Spleen (tissue), 11 donors: ENCODE measurements around the gene PPP2R5D. TPM values are rescaled to one million over a fixed set of nuclear protein-coding genes. Genes with fewer than 3 reads are reported as not detected.

ENCODE experiments used
- DNase-seq: peaks from one replicate; pipeline ENCODE4 v3.0.0-alpha.2; 2020
- H3K27ac ChIP-seq, 8 donors: fragments of 200-600 bp; sonication (generic) in 7 of 8; 1 replicate in 4 of 8; 2 replicates in 4 of 8; pipeline versions ENCODE4 v1.5.0 to v1.8.0; 2016 to 2021; ENCODE audit warnings: inconsistent platforms in 4 of 8, mild to moderate bottlenecking in 4 of 8, moderate library complexity in 1 of 8
- H3K27me3 ChIP-seq, 7 donors: fragments of 200-600 bp; sonication (generic) in 6 of 7; replicated peaks in 1 of 7; 1 replicate in 4 of 7; 2 replicates in 3 of 7; pipeline versions ENCODE4 v1.5.0 to v1.8.0; 2016 to 2021; ENCODE audit warnings: inconsistent platforms in 3 of 7, mild to moderate bottlenecking in 1 of 7
- H3K36me3 ChIP-seq, 6 donors: fragments of 200-600 bp; sonication (generic) in 5 of 6; 1 replicate in 4 of 6; 2 replicates in 2 of 6; pipeline versions ENCODE4 v1.5.0 to v1.8.0; 2016 to 2021; ENCODE audit warnings: inconsistent platforms in 2 of 6
- H3K4me1 ChIP-seq, 6 donors: fragments of 200-600 bp; sonication (generic) in 5 of 6; 1 replicate in 3 of 6; 2 replicates in 3 of 6; pipeline versions ENCODE4 v1.5.0 to v1.8.0; 2016 to 2021; ENCODE audit warnings: inconsistent platforms in 3 of 6
- H3K4me3 ChIP-seq, 8 donors: fragments of 200-600 bp; sonication (generic) in 7 of 8; 1 replicate in 4 of 8; 2 replicates in 4 of 8; pipeline versions ENCODE4 v1.5.0 to v1.8.0; 2016 to 2021; ENCODE audit warnings: inconsistent platforms in 4 of 8, mild to moderate bottlenecking in 4 of 8, moderate library complexity in 2 of 8
- H3K9me3 ChIP-seq, 8 donors: fragments of 200-600 bp; sonication (generic) in 7 of 8; 1 replicate in 4 of 8; 2 replicates in 4 of 8; pipeline versions ENCODE4 v1.5.0 to v1.8.0; 2016 to 2021; ENCODE audit warnings: inconsistent platforms in 4 of 8
- CTCF ChIP-seq, 11 experiments: fragments of 200-600 bp in 7 of 11; fragments of 450-650 bp in 4 of 11; sonication (generic) in 4 of 11; IDR thresholded peaks in 8 of 11; conservative IDR thresholded peaks in 3 of 11; 1 replicate in 7 of 11; 2 replicates in 4 of 11; pipeline versions ENCODE4 v1.4.0 to v1.8.0; 2016 to 2021; ENCODE audit warnings: antibody characterized with exemption in 11 of 11, inconsistent platforms in 4 of 11, mild to moderate bottlenecking in 1 of 11
- POLR2A ChIP-seq, 3 donors: fragments of 450-650 bp; IDR thresholded peaks; one replicate each; pipeline ENCODE4 v1.5.1; 2017; ENCODE audit warnings: antibody characterized with exemption in 3 of 3, mild to moderate bottlenecking in 1 of 3
- POLR2AphosphoS5 ChIP-seq, 3 donors: sonication (generic); formaldehyde crosslinking; IDR thresholded peaks; one replicate each; pipeline ENCODE4 v1.5.1; 2017; ENCODE audit warnings: antibody characterized with exemption in 3 of 3
- WGBS, 5 donors: extraction: QIAGEN DNeasy Blood & Tissue Kit in 3 of 5; methylation state at CpG; one replicate each; pipeline versions ENCODE4 v1.1.5 to v1.1.7; 2013 to 2018; 5-methylcytosine and 5-hydroxymethylcytosine counted together
- intact Hi-C: fragments of 100-400 bp; cut with DNase I; formaldehyde crosslinking; loops from one replicate; pipeline ENCODE4 v1.15.0; 2023; ENCODE audit warnings: low total_unique reads
- polyA plus RNA-seq, 3 donors: library from polyadenylated mRNA; stranded (reverse); fragments of 200-250 nt; gene quantifications; one replicate each; pipeline ENCODE4 v1.2.1, GENCODE V29; 2013
- total RNA-seq, 7 donors: library from RNA; depleted of rRNA in 3 of 7; stranded (reverse); fragments of >200 nt in 3 of 7; fragmentation: NEBNext Ultra II Directional in 4 of 7; extraction: Animal tissue kit (Norgen Biotek cat#: 25700) in 4 of 7; gene quantifications; one replicate each; pipeline versions ENCODE4 v1.1.0 to v1.2.1, GENCODE V29; 2016 to 2021
- donor health status: healthy with polysubstance abuse.
- donor health status: DM: no; HTN: no; CAD: no; lungs with moderate emphysema.
- donor health status: DM: no; HTN: no; CAD: no.
- donor health status: Bipolar disorder and iron deficiency.
- donor health status: healthy.
- donor health status: DM: no; HTN: no; CAD: no.
- donor health status: DM: yes; HTN: yes; CAD: no.

The PPP2R5D gene
- total and polyA plus RNA-seq, 10 donors, result 15.3 to 40.2 (median 25.5) TPM

DNA sequence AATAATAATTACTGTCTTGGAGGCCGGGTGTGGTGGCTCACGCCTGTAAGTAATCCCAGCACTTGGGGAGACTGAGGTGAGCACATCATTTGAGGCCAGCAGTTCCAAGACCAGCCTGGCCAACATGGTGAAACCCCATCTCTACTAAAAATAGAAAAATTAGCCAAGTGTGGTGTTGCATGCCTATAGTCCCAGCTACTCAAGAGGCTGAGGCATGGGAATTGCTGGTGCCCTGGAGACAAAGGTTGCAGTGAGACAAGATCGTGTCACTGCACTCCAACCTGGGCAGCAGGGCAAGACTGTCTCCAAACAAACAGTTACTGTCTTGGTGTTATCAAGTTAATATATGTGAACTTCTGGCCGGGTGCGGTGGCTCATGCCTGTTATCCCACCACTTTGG is 42.0 kb downstream of the PPP2R5D start:
- peaks cover 0 to 85% (median 65%) of the 10 kb centered on the region in 6 donors for H3K36me3 ChIP-seq

GRCh38 chr6:43029120-43029519 is 44.8 kb downstream of the PPP2R5D start:
- Histone ChIP-seq H3K27me3 (no peaks in the 10 kb centered on the region), H3K27ac (no peak overlapping the region), H3K36me3 (peaks cover 0 to 100% (median 81%) of the 10 kb centered on the region in 6 donors), H3K4me3 (no peak overlapping the region), H3K4me1 (peaks cover 0 to 9% (median 3%) of the 10 kb centered on the region in 6 donors), H3K9me3 (no peaks in the 10 kb centered on the region)
- intact Hi-C loops, result no loop called here
- DNase-seq, result no peak
- no peak for TF ChIP-seq POLR2A (IDR thresholded peaks at IDR 0.05)
- TF ChIP-seq CTCF (IDR thresholded peaks at IDR 0.05 in 8 of 11, conservative IDR thresholded peaks at IDR 0.05 in 3 of 11), result no peak
- TF ChIP-seq POLR2AphosphoS5 (IDR thresholded peaks at IDR 0.05), result no peak
- 88 to 97% (median 93%) methylated on average over 9 of the region's 9 CpGs for WGBS, 5 donors

More for the DNA sequence above, 42.0 kb downstream of the PPP2R5D start:
- TF ChIP-seq POLR2A (IDR thresholded peaks at IDR 0.05) (no peak), CTCF (IDR thresholded peaks at IDR 0.05 in 8 of 11, conservative IDR thresholded peaks at IDR 0.05 in 3 of 11) (no peak), POLR2AphosphoS5 (IDR thresholded peaks at IDR 0.05) (no peak)
- no peaks in the 10 kb centered on the region for H3K27me3 ChIP-seq
- intact Hi-C loops, result no loop called here
- DNase-seq, result no peak
- no peak overlapping the region for H3K4me3 ChIP-seq
- 90 to 97% (median 95%) methylated on average over 5 of the region's 5 CpGs for WGBS, 5 donors
- H3K4me1 ChIP-seq, result peaks cover 9 to 32% (median 22%) of the 10 kb centered on the region in 6 donors
- no peak overlapping the region for H3K27ac ChIP-seq
- H3K9me3 ChIP-seq, result no peaks in the 10 kb centered on the region

DNA sequence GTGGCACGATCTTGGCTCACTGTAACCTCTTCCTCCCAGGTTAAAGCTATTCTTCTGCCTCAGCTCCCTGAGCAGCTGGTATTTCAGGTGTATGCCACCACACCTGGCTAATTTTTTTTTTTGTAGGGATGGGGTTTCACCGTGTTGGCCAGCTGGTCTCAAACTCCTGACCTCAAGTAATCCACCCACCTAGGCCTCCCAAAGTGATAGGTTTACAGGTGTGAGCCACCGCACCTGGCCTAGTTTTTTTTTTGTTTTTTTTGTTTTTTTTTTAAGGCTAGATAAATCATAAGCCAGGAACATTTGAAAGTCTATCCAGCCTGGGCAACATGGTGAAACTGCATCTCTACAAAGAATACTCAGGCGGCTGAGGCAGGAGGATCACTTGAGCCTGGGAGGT is 48.0 kb downstream of the PPP2R5D start:
- Histone ChIP-seq H3K9me3 (no peaks in the 10 kb centered on the region), H3K27ac (no peak overlapping the region), H3K4me1 (no peaks in the 10 kb centered on the region), H3K36me3 (peaks cover 0 to 100% (median 79%) of the 10 kb centered on the region in 6 donors), H3K27me3 (no peaks in the 10 kb centered on the region), H3K4me3 (no peak overlapping the region)
- DNase-seq, result no peak
- 92 to 97% (median 94%) methylated on average over 4 of the region's 4 CpGs for WGBS, 5 donors
- intact Hi-C loops, result no loop called here
- TF ChIP-seq CTCF (IDR thresholded peaks at IDR 0.05 in 8 of 11, conservative IDR thresholded peaks at IDR 0.05 in 3 of 11), result no peak
- no peak for TF ChIP-seq POLR2A (IDR thresholded peaks at IDR 0.05)
- TF ChIP-seq POLR2AphosphoS5 (IDR thresholded peaks at IDR 0.05), result no peak

- Histone ChIP-seq H3K36me3 (peaks cover 0 to 100% (median 80%) of the 10 kb centered on the region in 6 donors), H3K27me3 (no peaks in the 10 kb centered on the region), H3K27ac (no peak overlapping the region), H3K4me3 (no peak overlapping the region), H3K4me1 (no peaks in the 10 kb centered on the region), H3K9me3 (no peaks in the 10 kb centered on the region)
- TF ChIP-seq POLR2A (IDR thresholded peaks at IDR 0.05), result no peak
- no peak for TF ChIP-seq POLR2AphosphoS5 (IDR thresholded peaks at IDR 0.05)
- TF ChIP-seq CTCF (IDR thresholded peaks at IDR 0.05 in 8 of 11, conservative IDR thresholded peaks at IDR 0.05 in 3 of 11), result no peak
- WGBS, 5 donors, result 69 to 91% (median 85%) methylated on average over 2 of the region's 2 CpGs
- no peak for DNase-seq
- intact Hi-C loops, result no loop called here
Measured at GRCh38 chr6:43033496-43034189, 49.3 kb downstream of the PPP2R5D start.
